Neuronal stem cell (in vitro differentiated cells): ENCODE measurements around the gene TMEM132D.

Experiments used
- DNase-seq: peaks from one replicate; pipeline ENCODE4 v3.0.0-alpha.2; 2013; ENCODE audit warnings: low spot score
- H2AFZ ChIP-seq: one replicate; pipeline ENCODE4 v1.6.1; 2013; ENCODE audit warnings: mild to moderate bottlenecking, low read length, inconsistent platforms
- H2AK5ac ChIP-seq: 2 replicates; pipeline ENCODE4 v1.6.1; 2013; ENCODE audit warnings: low read depth, mild to moderate bottlenecking, inconsistent platforms, low read length, moderate library complexity, mixed read lengths
- H2BK120ac ChIP-seq: 2 replicates; pipeline ENCODE4 v1.6.1; 2013; ENCODE audit warnings: low read depth, mild to moderate bottlenecking, inconsistent platforms, low read length, moderate library complexity, mixed read lengths
- H2BK12ac ChIP-seq: one replicate; pipeline ENCODE4 v1.6.1; 2013; ENCODE audit warnings: low read length, inconsistent platforms
- H2BK15ac ChIP-seq: 2 replicates; pipeline ENCODE4 v1.6.1; 2013; ENCODE audit warnings: mild to moderate bottlenecking, low read length, inconsistent platforms, mixed read lengths
- H2BK5ac ChIP-seq: one replicate; pipeline ENCODE4 v1.6.1; 2013; ENCODE audit warnings: inconsistent platforms, mild to moderate bottlenecking, low read length, moderate library complexity
- H3K14ac ChIP-seq: one replicate; pipeline ENCODE4 v1.6.1; 2013; ENCODE audit warnings: low read length, inconsistent platforms
- H3K18ac ChIP-seq: 2 replicates; pipeline ENCODE4 v1.6.1; 2013; ENCODE audit warnings: low read length, inconsistent platforms
- H3K23ac ChIP-seq: 2 replicates; pipeline ENCODE4 v1.6.1; 2013; ENCODE audit warnings: low read depth, mild to moderate bottlenecking, mixed read lengths, low read length, inconsistent platforms; ENCODE audit not compliant: poor library complexity
- H3K27ac ChIP-seq: replicated peaks from 3 replicates; pipeline ENCODE4 v1.5.1; 2013; ENCODE audit warnings: low read length, inconsistent platforms
- H3K27me3 ChIP-seq, 3 experiments: 2 replicates each; pipeline ENCODE4 v1.6.1; 2013; ENCODE audit warnings: low read length in 3 of 3, mild to moderate bottlenecking in 2 of 3, inconsistent platforms in 1 of 3, low read depth in 1 of 3, mixed read lengths in 1 of 3, moderate library complexity in 1 of 3; ENCODE audit not compliant: control insufficient read depth in 3 of 3, insufficient read depth in 3 of 3
- H3K36me3 ChIP-seq, 2 donors: replicated peaks in 1 of 2; 2 replicates each; pipeline ENCODE4 v1.6.1; 2013; ENCODE audit warnings: low read length in 2 of 2; ENCODE audit not compliant: control insufficient read depth in 2 of 2, insufficient read depth in 2 of 2
- H3K4ac ChIP-seq: 2 replicates; pipeline ENCODE4 v1.6.1; 2013; ENCODE audit warnings: inconsistent platforms, mild to moderate bottlenecking, low read length, moderate library complexity
- H3K4me1 ChIP-seq, 2 donors: 1 replicate in 1 of 2; 2 replicates in 1 of 2; pipeline ENCODE4 v1.6.1; 2013; ENCODE audit warnings: low read length in 2 of 2, low read depth in 1 of 2; ENCODE audit not compliant: control insufficient read depth in 2 of 2, insufficient read depth in 1 of 2
- H3K4me2 ChIP-seq: one replicate; pipeline ENCODE4 v1.6.1; 2013; ENCODE audit warnings: mild to moderate bottlenecking, low read length, inconsistent platforms; ENCODE audit not compliant: insufficient read depth, poor library complexity, severe bottlenecking
- H3K4me3 ChIP-seq, 2 donors: 2 replicates each; pipeline ENCODE4 v1.5.1; 2013; ENCODE audit warnings: low read length in 2 of 2, mild to moderate bottlenecking in 2 of 2, inconsistent platforms in 1 of 2, moderate library complexity in 1 of 2
- H3K79me1 ChIP-seq: one replicate; pipeline ENCODE4 v1.6.1; 2013; ENCODE audit warnings: low read depth, mild to moderate bottlenecking, inconsistent platforms, low read length, moderate library complexity
- H3K9ac ChIP-seq: one replicate; pipeline ENCODE4 v1.6.1; 2013; ENCODE audit warnings: mild to moderate bottlenecking, low read depth, low read length, inconsistent platforms; ENCODE audit not compliant: poor library complexity
- H3K9me3 ChIP-seq, 2 donors: replicated peaks in 1 of 2; 2 replicates each; pipeline versions ENCODE3 to v1.6.1; 2013; ENCODE audit warnings: low read length in 2 of 2, mild to moderate bottlenecking in 2 of 2, inconsistent platforms in 1 of 2, low read depth in 1 of 2, mixed read lengths in 1 of 2, moderate library complexity in 1 of 2; ENCODE audit not compliant: control insufficient read depth in 2 of 2, insufficient read depth in 1 of 2
- H4K8ac ChIP-seq: one replicate; pipeline ENCODE4 v1.6.1; 2013; ENCODE audit warnings: low read depth, mild to moderate bottlenecking, inconsistent platforms, low read length, moderate library complexity
- H4K91ac ChIP-seq: one replicate; pipeline ENCODE4 v1.6.1; 2013; ENCODE audit warnings: low read length, low read depth, mild to moderate bottlenecking, inconsistent platforms; ENCODE audit not compliant: poor library complexity
- WGBS, 2 donors: extraction: QIAGEN DNeasy Blood & Tissue Kit; methylation state at CpG; one replicate each; pipeline ENCODE4 v1.1.7; 2013; ENCODE audit warnings: missing lambda C conversion rate in 2 of 2, mixed read lengths in 1 of 2; ENCODE audit not compliant: insufficient read length in 2 of 2, insufficient replicate concordance in 1 of 2; ENCODE audit errors: extremely low coverage in 2 of 2; 5-methylcytosine and 5-hydroxymethylcytosine counted together

Gene TMEM132D

DNA sequence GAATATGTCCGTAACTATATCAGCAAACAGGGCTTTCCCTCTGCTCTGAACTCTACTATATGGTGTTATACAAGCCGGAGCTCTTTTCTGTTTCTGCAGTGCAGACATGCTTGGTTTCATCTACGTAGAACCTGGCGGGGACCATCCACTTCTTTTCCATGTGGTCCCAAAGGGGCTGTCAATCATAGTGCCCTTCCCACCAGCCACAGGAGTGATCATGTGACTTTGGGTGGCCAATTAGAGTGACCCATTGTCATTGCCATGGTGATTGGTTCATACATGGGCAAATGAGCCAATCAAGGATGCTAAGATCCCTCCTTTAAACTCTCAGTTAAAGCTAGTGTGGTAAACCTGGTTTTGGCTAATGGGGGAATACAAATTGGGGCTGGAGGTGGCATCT is 281.3 kb downstream of the TMEM132D start:
- no peak overlapping the region for H2AFZ ChIP-seq
- H3K27me3 ChIP-seq = no peaks in the 10 kb centered on the region
- no peaks in the 10 kb centered on the region for H3K9me3 ChIP-seq
- H3K36me3 ChIP-seq = no peaks in the 10 kb centered on the region
- no peaks in the 10 kb centered on the region for H3K79me1 ChIP-seq
- H3K27ac ChIP-seq = no peak overlapping the region
- no peak for DNase-seq
- H3K4me2 ChIP-seq = no peak overlapping the region
- no CpG with 5 or more reads among the region's 4 CpGs for WGBS, 2 donors
- no peak overlapping the region for H2BK120ac ChIP-seq
- no peak overlapping the region for H3K14ac ChIP-seq
- H3K18ac ChIP-seq = no peak overlapping the region
- H2BK12ac ChIP-seq = no peak overlapping the region
- no peak overlapping the region for H4K91ac ChIP-seq
- no peak overlapping the region for H3K23ac ChIP-seq
- no peak overlapping the region for H2BK5ac ChIP-seq
- no peak overlapping the region for H2AK5ac ChIP-seq
- no peak overlapping the region for H4K8ac ChIP-seq
- no peak overlapping the region for H3K9ac ChIP-seq
- H2BK15ac ChIP-seq = no peak overlapping the region
- H3K4ac ChIP-seq = no peak overlapping the region
- no peak overlapping the region for H3K4me3 ChIP-seq
- H3K4me1 ChIP-seq = peaks cover 0 to 8% of the 10 kb centered on the region in 2 donors

DNA sequence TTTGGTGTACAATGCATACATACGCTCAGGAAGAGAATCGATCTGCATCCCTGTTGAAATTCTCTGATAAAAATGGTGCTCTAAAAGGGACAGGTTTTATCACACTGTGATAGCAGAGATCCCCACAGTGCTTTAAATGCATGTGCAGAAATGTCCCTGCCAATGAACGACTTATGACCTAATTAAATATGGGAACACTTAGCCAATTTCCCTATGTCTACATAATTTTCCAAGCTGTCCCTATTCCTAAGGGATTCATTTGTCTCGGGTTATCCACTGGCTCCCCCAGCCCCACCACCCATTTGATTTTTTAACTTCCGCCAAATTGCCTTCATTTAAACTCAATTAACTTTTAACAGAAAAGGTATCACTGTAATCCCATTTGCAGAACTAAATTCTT is 284.6 kb downstream of the TMEM132D start:
- peaks cover 0 to 3% of the 10 kb centered on the region in 2 donors for H3K4me1 ChIP-seq
- no peak for DNase-seq
- H3K27ac ChIP-seq = no peak overlapping the region
- H2BK120ac ChIP-seq = no peak overlapping the region
- H2BK5ac ChIP-seq = no peak overlapping the region
- no peak overlapping the region for H2AFZ ChIP-seq
- H3K9ac ChIP-seq = no peak overlapping the region
- H3K4ac ChIP-seq = no peak overlapping the region
- no peak overlapping the region for H4K8ac ChIP-seq
- no peak overlapping the region for H4K91ac ChIP-seq
- no peaks in the 10 kb centered on the region for H3K79me1 ChIP-seq
- H3K23ac ChIP-seq = no peak overlapping the region
- no CpG with 5 or more reads among the region's 5 CpGs for WGBS, 2 donors
- no peak overlapping the region for H3K14ac ChIP-seq
- no peaks in the 10 kb centered on the region for H3K36me3 ChIP-seq
- H3K4me2 ChIP-seq = no peak overlapping the region
- peaks cover 0 to 10% of the 10 kb centered on the region in 2 donors for H3K9me3 ChIP-seq
- no peaks in the 10 kb centered on the region for H3K27me3 ChIP-seq
- H2AK5ac ChIP-seq = no peak overlapping the region
- no peak overlapping the region for H2BK12ac ChIP-seq
- H2BK15ac ChIP-seq = no peak overlapping the region
- no peak overlapping the region for H3K18ac ChIP-seq
- H3K4me3 ChIP-seq = no peak overlapping the region

DNA sequence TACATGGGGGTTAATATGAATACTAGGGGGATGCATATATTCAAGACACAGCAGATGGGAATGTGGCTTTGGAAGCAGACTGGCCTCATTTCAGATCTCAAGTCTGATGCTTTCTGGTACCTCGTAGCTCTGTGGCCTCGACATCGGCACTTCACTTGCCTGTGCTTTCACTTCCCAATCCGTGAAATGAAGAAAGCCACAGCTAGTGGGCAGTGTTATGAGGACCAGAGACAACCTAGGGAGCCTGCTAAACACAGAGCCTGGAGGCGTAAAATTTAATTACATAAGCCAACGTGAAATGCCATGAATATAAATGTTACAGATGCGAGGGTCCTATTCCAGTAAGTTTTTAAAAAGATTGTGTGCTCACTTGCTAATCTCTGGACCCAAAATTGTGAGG is 286.0 kb downstream of the TMEM132D start:
- no peak overlapping the region for H3K23ac ChIP-seq
- H2BK120ac ChIP-seq = no peak overlapping the region
- H3K14ac ChIP-seq = no peak overlapping the region
- no peak overlapping the region for H3K4me2 ChIP-seq
- no peaks in the 10 kb centered on the region for H3K27me3 ChIP-seq
- H2BK5ac ChIP-seq = no peak overlapping the region
- no peak overlapping the region for H3K9ac ChIP-seq
- H4K91ac ChIP-seq = no peak overlapping the region
- DNase-seq = no peak
- H3K9me3 ChIP-seq = peaks cover 0 to 10% of the 10 kb centered on the region in 2 donors
- H2AK5ac ChIP-seq = no peak overlapping the region
- H3K79me1 ChIP-seq = no peaks in the 10 kb centered on the region
- no peak overlapping the region for H4K8ac ChIP-seq
- no peak overlapping the region for H2BK12ac ChIP-seq
- no peak overlapping the region for H3K4ac ChIP-seq
- no peak overlapping the region for H3K4me3 ChIP-seq
- no peaks in the 10 kb centered on the region for H3K4me1 ChIP-seq
- no peak overlapping the region for H2AFZ ChIP-seq
- WGBS, 2 donors = no CpG with 5 or more reads among the region's 7 CpGs
- H3K27ac ChIP-seq = no peak overlapping the region
- H3K36me3 ChIP-seq = no peaks in the 10 kb centered on the region
- no peak overlapping the region for H3K18ac ChIP-seq
- H2BK15ac ChIP-seq = no peak overlapping the region

- no peak overlapping the region for H2BK15ac ChIP-seq
- no peak overlapping the region for H3K14ac ChIP-seq
- no peak overlapping the region for H3K4me3 ChIP-seq
- peaks cover 3 to 4% of the 10 kb centered on the region in 2 donors for H3K4me1 ChIP-seq
- H4K91ac ChIP-seq = no peak overlapping the region
- no peaks in the 10 kb centered on the region for H3K36me3 ChIP-seq
- no peak overlapping the region for H3K27ac ChIP-seq
- no peak overlapping the region for H3K4ac ChIP-seq
- H3K9me3 ChIP-seq = peaks cover 0 to 15% of the 10 kb centered on the region in 2 donors
- WGBS, 2 donors = no CpG with 5 or more reads among the region's 5 CpGs
- H3K4me2 ChIP-seq = no peak overlapping the region
- no peak overlapping the region for H2BK120ac ChIP-seq
- no peak for DNase-seq
- no peak overlapping the region for H2AK5ac ChIP-seq
- no peak overlapping the region for H4K8ac ChIP-seq
- no peak overlapping the region for H3K18ac ChIP-seq
- H3K27me3 ChIP-seq = no peaks in the 10 kb centered on the region
- H3K9ac ChIP-seq = no peak overlapping the region
- no peaks in the 10 kb centered on the region for H3K79me1 ChIP-seq
- no peak overlapping the region for H2AFZ ChIP-seq
- H3K23ac ChIP-seq = no peak overlapping the region
- H2BK5ac ChIP-seq = no peak overlapping the region
- no peak overlapping the region for H2BK12ac ChIP-seq
These were observed 288.8 kb downstream of the TMEM132D start for GRCh38 chr12:129615001-129615400.
